Hematopoietic multipotent progenitor cell treated with erythropoietin and hydrocortisone succinate and interleukin-3 and kit ligand, for 8 days (in vitro differentiated cells): ENCODE measurements around the gene CHAD.
A peak's percentile ranks its signal among the peaks of the same experiment; 100 is the strongest.
"Not testable (repeated sequence)": the region's sequence is repeated elsewhere in the genome, so short reads cannot be mapped to it uniquely, and the experiment has no call there.

Source experiments
- DNase-seq: peaks from one replicate; pipeline ENCODE4 v3.0.0-alpha.2; 2015

Gene CHAD

DNA sequence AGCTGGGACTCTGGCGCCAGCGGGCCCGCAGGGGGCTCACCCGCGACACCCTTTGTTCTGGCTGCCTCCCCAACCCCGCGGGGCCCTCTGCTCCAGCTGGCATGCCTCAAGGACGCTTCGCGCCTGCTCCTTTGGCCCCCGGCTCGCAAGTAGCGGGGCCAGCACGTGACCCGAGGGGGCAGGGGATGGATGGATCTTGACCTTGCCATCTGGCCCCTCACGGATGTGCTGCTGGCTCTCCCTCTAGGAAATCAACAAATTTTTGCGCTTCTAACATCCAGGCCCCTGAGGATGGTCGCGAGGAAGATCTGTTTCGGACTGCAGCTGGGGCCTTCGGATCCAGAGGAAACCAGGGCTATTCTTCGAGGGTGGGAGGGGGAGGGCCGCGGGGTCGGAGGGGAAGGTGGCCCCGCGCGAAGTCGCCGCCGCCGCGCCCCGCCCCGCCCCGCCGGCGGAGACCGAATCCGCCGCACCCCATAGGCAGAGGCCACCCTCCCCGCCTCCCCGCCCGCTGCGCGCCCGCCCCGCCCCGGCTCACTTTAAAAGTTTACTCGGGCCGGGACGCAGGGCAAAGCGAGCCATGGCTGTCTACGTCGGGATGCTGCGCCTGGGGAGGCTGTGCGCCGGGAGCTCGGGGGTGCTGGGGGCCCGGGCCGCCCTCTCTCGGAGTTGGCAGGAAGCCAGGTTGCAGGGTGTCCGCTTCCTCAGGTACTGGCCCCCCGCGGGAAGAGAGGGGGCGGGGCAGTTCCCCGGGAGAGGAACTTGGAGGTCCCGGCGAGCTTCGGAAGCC is 42.8 kb downstream of the CHAD start, which contains the start of gene ACSF2:
Gene ACSF2 (plus strand): TSS at position 537 of the 790 bp plus-strand sequence. CDS start 44 bp downstream, at position 581.
- peak; percentile 44 for DNase-seq

- no peak for DNase-seq
Measured at GRCh38 chr17:50424996-50425681, 43.5 kb downstream of the CHAD start.

- DNase-seq, result peak; percentile 47
Measured at GRCh38 chr17:50424246-50424995, 44.3 kb downstream of the CHAD start.

DNA sequence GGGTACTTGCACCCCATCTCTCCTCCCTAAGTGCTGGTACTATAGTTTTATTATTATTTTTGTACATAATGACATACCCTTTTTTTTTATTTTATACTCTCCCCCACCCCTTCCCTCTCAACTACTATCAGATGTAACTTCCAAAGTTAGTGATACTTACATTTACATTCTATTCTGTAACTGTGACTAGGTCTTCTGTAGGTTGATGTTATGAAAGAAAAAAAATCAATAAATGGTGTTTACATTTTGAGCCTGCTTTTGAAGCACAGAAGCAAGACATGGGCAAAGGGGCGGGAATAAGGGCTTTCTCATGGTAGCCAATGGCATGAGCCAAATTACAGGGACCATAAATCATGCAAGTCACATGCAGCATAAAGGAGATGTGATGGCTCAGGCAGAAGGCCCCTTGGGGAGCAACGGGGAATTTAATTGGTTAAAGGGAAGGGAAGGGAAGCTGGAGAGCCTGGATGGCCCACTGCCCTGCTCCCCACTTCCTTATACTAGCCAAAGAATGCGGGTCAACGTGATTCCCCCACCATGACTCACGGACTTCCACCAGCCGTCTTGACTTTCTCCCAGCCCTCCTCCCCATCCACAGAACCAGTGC is 45.0 kb downstream of the CHAD start:
- no peak for DNase-seq

DNA sequence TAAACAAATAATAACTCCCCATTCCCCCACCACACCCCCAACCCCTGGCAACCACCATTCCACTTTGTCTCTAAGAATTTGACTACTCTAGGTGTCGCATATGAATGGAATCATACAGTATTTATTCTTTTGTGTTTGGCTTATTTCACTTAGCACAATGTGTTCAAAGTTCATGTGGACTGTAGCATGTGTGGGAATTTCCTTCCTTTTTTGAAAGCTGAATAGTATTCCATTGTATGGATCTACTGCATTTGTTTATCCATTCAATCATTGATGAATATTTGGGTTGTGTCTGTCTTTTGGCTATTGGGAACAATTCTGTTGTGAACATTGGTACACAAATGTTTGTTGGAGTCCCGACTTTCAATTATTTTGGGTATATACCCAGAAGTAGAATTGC is 45.9 kb downstream of the CHAD start:
- DNase-seq, result no peak

DNA sequence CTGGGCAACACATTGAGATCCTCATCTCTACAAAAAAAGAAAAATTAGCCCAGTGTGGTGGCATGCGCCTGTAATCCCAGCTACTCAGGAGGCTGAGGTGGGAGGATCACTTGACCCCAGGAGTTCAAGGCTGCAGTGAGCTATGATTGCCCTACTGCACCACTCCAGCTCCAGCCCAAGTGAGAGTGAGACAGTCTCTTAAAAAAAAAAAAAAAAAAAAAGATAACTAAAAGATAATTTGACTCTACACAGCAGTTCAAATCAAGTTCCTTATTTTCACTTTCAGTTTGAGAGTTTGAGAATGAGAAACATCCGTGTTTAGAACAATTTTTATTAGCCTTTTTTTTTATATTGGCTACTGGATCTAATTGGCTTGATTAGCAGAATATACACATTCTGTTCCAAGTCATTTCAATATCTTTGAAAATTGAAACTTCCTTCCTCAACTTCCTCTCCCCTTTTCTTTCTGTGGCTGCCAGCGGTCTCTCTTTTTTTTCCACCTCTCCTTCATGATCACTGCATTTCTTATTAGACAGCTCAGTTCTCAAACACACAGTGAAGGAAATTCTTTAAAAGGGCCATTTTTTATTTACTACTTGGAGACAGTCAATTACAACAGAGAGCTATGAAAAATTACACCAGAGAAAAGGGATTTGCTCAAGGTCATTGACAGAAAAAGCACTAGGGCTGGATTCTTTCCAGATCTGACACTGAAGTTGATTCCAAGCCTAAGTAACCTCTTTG is 47.2 kb downstream of the CHAD start:
- peak; percentile 46 for DNase-seq

- no peak for DNase-seq
Measured at GRCh38 chr17:50420419-50421112, 48.1 kb downstream of the CHAD start.

DNA sequence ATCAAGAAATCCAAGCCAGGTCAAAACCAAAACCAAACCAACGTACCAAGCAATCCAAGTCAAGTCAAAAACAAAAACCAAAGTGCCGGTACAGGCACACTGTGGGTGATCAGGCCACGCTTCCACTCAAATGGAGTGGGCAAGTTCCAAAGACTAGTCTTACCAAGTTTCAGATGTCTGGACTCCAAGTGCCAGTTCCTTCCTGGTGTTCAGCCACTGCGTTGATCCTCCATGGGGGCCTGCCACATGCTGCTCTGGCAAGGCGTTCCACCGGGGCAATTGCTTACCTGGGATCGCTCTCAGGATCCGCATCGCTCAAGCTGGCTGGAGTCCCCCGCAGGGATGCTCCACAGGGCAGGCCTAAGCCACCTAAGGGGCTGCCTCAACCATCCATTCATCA is 49.1 kb downstream of the CHAD start:
- DNase-seq, result not testable (repeated sequence)

GRCh38 chr17:50414808-50415207 is 53.9 kb downstream of the CHAD start:
- DNase-seq, result no peak
